Activated T-cell treated with anti-CD3 and anti-CD28 coated beads, Interleukin-2, amount 50 U/mL, for 4 hours (primary cell): ENCODE measurements around the gene TEX44. TPM values are rescaled to one million over a fixed set of nuclear protein-coding genes. Genes with fewer than 3 reads are reported as not detected.

Source experiments
- total RNA-seq, 3 donors: library from RNA; stranded (reverse); gene quantifications; one replicate each; pipeline ENCODE4 v1.2.1, GENCODE V29; 2021

TEX44 gene
- total RNA-seq, 3 donors from 2014 or later = not detected

Other genes with a start within 250 kb of the TEX44 start
- gene B3GNT7, start 197.2 kb upstream of the TEX44 start, total RNA-seq = under 1 TPM; 0.24 to 0.46 (median 0.40) TPM
- 1,000 to 10,000 TPM; 1,928 to 2,267 (median 2,014) TPM for gene NCL, start 128.4 kb upstream of the TEX44 start, total RNA-seq
- gene NMUR1, start 62.4 kb upstream of the TEX44 start, total RNA-seq = under 1 TPM in 1 of 3 donors, not detected in 2; 0.08 TPM
- 1,000 to 10,000 TPM; 2,248 to 2,672 (median 2,390) TPM for gene PTMA, start 115.7 kb downstream of the TEX44 start, total RNA-seq
- gene PDE6D, start 188.4 kb downstream of the TEX44 start, total RNA-seq = 10 to 100 TPM; 22.0 to 25.9 (median 23.8) TPM
- 10 to 100 TPM; 54.8 to 57.7 (median 55.5) TPM for gene COPS7B, start 193.6 kb downstream of the TEX44 start, total RNA-seq